H9 (cell line): ENCODE data around the gene NTF4. TPM values are rescaled to one million over a fixed set of nuclear protein-coding genes. Genes with fewer than 3 reads are reported as not detected.

Experiments used
- DNase-seq: peaks from one replicate; pipeline ENCODE4 v3.0.0-alpha.2; 2017
- H2AFZ ChIP-seq: one replicate; pipeline ENCODE4 v1.6.1; 2013; ENCODE audit warnings: mild to moderate bottlenecking, low read length, control low read depth, moderate library complexity
- H2AK5ac ChIP-seq: 2 replicates; pipeline ENCODE4 v1.6.1; 2013; ENCODE audit warnings: low read length, control low read depth, mixed read lengths; ENCODE audit not compliant: insufficient read length
- H2BK120ac ChIP-seq: one replicate; pipeline ENCODE4 v1.6.1; 2013; ENCODE audit warnings: low read depth, mild to moderate bottlenecking, low read length, control low read depth, inconsistent platforms; ENCODE audit not compliant: poor library complexity, severe bottlenecking
- H2BK12ac ChIP-seq: 2 replicates; pipeline ENCODE4 v1.6.1; 2013; ENCODE audit warnings: low read length, control low read depth, mixed read lengths, low read depth; ENCODE audit not compliant: insufficient read length
- H2BK15ac ChIP-seq: 2 replicates; pipeline ENCODE4 v1.6.1; 2013; ENCODE audit warnings: low read depth, low read length, control low read depth
- H2BK20ac ChIP-seq: one replicate; pipeline ENCODE4 v1.6.1; 2013; ENCODE audit warnings: low read depth, mild to moderate bottlenecking, low read length, control low read depth, inconsistent platforms; ENCODE audit not compliant: poor library complexity, severe bottlenecking
- H2BK5ac ChIP-seq: 2 replicates; pipeline ENCODE4 v1.6.1; 2013; ENCODE audit warnings: low read length, control low read depth, mixed read lengths; ENCODE audit not compliant: insufficient read length
- H3K14ac ChIP-seq: 2 replicates; pipeline ENCODE4 v1.6.1; 2013; ENCODE audit warnings: low read length, control low read depth; ENCODE audit not compliant: insufficient read depth
- H3K18ac ChIP-seq: 2 replicates; pipeline ENCODE4 v1.6.1; 2013; ENCODE audit warnings: low read depth, mild to moderate bottlenecking, mixed read lengths, low read length, control low read depth; ENCODE audit not compliant: insufficient read length
- H3K23ac ChIP-seq: 2 replicates; pipeline ENCODE4 v1.6.1; 2013; ENCODE audit warnings: low read length, control low read depth, mixed read lengths, low read depth; ENCODE audit not compliant: insufficient read length
- H3K23me2 ChIP-seq: 2 replicates; pipeline ENCODE4 v1.6.1; 2013; ENCODE audit warnings: low read depth, mild to moderate bottlenecking, mixed read lengths, low read length, control low read depth; ENCODE audit not compliant: insufficient read length, poor library complexity, severe bottlenecking
- H3K27ac ChIP-seq: 2 replicates; pipeline ENCODE4 v1.5.1; 2013; ENCODE audit warnings: low read length, control low read depth, mixed read lengths, low read depth; ENCODE audit not compliant: insufficient read length
- H3K27me3 ChIP-seq: 2 replicates; pipeline ENCODE4 v1.6.1; 2013; ENCODE audit warnings: low read length, control low read depth, inconsistent platforms; ENCODE audit not compliant: insufficient read depth
- H3K4ac ChIP-seq: 2 replicates; pipeline ENCODE4 v1.6.1; 2013; ENCODE audit warnings: low read depth, mild to moderate bottlenecking, control low read depth, inconsistent platforms, low read length, moderate library complexity
- H3K4me1 ChIP-seq: 2 replicates; pipeline ENCODE4 v1.6.1; 2013; ENCODE audit warnings: low read length, control low read depth, inconsistent platforms; ENCODE audit not compliant: insufficient read depth
- H3K4me2 ChIP-seq: 2 replicates; pipeline ENCODE4 v1.6.1; 2013; ENCODE audit warnings: low read length, control low read depth, mixed read lengths; ENCODE audit not compliant: insufficient read length, insufficient read depth
- H3K56ac ChIP-seq: 2 replicates; pipeline ENCODE4 v1.6.1; 2013; ENCODE audit warnings: low read depth, mild to moderate bottlenecking, mixed read lengths, low read length, control low read depth; ENCODE audit not compliant: insufficient read length
- H3K79me1 ChIP-seq: 2 replicates; pipeline ENCODE4 v1.6.1; 2013; ENCODE audit warnings: low read depth, mild to moderate bottlenecking, moderate library complexity, low read length, control low read depth, inconsistent platforms; ENCODE audit not compliant: insufficient read depth, poor library complexity, severe bottlenecking
- H3K79me2 ChIP-seq: 2 replicates; pipeline ENCODE4 v1.6.1; 2013; ENCODE audit warnings: low read length, control low read depth, inconsistent platforms; ENCODE audit not compliant: insufficient read depth
- H3K9ac ChIP-seq: 2 replicates; pipeline ENCODE4 v1.6.1; 2013; ENCODE audit warnings: low read length, control low read depth, mixed read lengths; ENCODE audit not compliant: insufficient read length; ENCODE audit errors: extremely low read depth
- H3K9me3 ChIP-seq: one replicate; pipeline ENCODE4 v1.6.1; 2013; ENCODE audit warnings: low read depth, low read length, inconsistent platforms; ENCODE audit not compliant: control insufficient read depth
- H3T11ph ChIP-seq: one replicate; pipeline ENCODE4 v1.6.1; 2013; ENCODE audit warnings: mild to moderate bottlenecking, low read length, control low read depth, inconsistent platforms
- H4K20me1 ChIP-seq: one replicate; pipeline ENCODE4 v1.6.1; 2013; ENCODE audit not compliant: control insufficient read depth, insufficient read length, insufficient read depth
- H4K5ac ChIP-seq: 2 replicates; pipeline ENCODE4 v1.6.1; 2013; ENCODE audit warnings: low read depth, mild to moderate bottlenecking, mixed read lengths, low read length, control low read depth; ENCODE audit not compliant: insufficient read length
- H4K8ac ChIP-seq: replicated peaks from 2 replicates; pipeline ENCODE4 v1.6.1; 2013; ENCODE audit warnings: low read length, control low read depth, mixed read lengths, low read depth; ENCODE audit not compliant: insufficient read length
- H4K91ac ChIP-seq: 2 replicates; pipeline ENCODE4 v1.6.1; 2013; ENCODE audit warnings: low read depth, mild to moderate bottlenecking, moderate library complexity, mixed read lengths, low read length, control low read depth; ENCODE audit not compliant: insufficient read length
- H3K27ac Mint-ChIP-seq, 3 experiments: 2 replicates in 2 of 3; 3 replicates in 1 of 3; pipeline ENCODE4 v1.8.0; 2020 to 2021; ENCODE audit warnings: mixed read lengths in 3 of 3, mild to moderate bottlenecking in 1 of 3, moderate library complexity in 1 of 3
- H3K27me3 Mint-ChIP-seq: 2 replicates; pipeline ENCODE4 v1.8.0; 2021; ENCODE audit warnings: low read depth, mild to moderate bottlenecking, moderate library complexity, mixed read lengths
- H3K36me3 Mint-ChIP-seq, 3 experiments: 2 replicates in 2 of 3; 3 replicates in 1 of 3; pipeline ENCODE4 v1.8.0; 2020 to 2021; ENCODE audit warnings: low read depth in 3 of 3, mixed read lengths in 3 of 3; ENCODE audit not compliant: insufficient read depth in 1 of 3
- H3K4me1 Mint-ChIP-seq, 2 experiments: 2 replicates each; pipeline ENCODE4 v1.8.0; 2020; ENCODE audit warnings: mixed read lengths in 2 of 2
- H3K4me3 Mint-ChIP-seq, 2 experiments: 2 replicates in 1 of 2; 3 replicates in 1 of 2; pipeline ENCODE4 v1.8.0; 2020 to 2021; ENCODE audit warnings: mild to moderate bottlenecking in 2 of 2, mixed read lengths in 2 of 2, moderate library complexity in 1 of 2
- H3K9me3 Mint-ChIP-seq, 2 experiments: 2 replicates in 1 of 2; 3 replicates in 1 of 2; pipeline ENCODE4 v1.8.0; 2020; ENCODE audit warnings: mild to moderate bottlenecking in 2 of 2, mixed read lengths in 2 of 2, moderate library complexity in 1 of 2
- WGBS: extraction: QIAGEN DNeasy Blood & Tissue Kit; methylation state at CpG from one replicate; pipeline ENCODE4 v1.1.7; 2013; ENCODE audit warnings: missing lambda C conversion rate, low lambda C conversion rate, mixed read lengths; ENCODE audit not compliant: insufficient read length; ENCODE audit errors: extremely low coverage; 5-methylcytosine and 5-hydroxymethylcytosine counted together
- total RNA-seq: library from RNA; stranded (reverse); gene quantifications from 2 replicates; pipeline ENCODE4 v1.2.1, GENCODE V29; 2021
- TF ChIP-seq, protein P1 (sequence below): fragments of 200-600 bp; sonication (generic); conservative IDR thresholded peaks from 3 replicates; pipeline ENCODE4 v1.8.0; 2021; ENCODE audit warnings: antibody characterized with exemption, mild to moderate bottlenecking

NTF4 gene
- total RNA-seq, 1 experiment from 2014 or later: 2.1 TPM

DNA sequence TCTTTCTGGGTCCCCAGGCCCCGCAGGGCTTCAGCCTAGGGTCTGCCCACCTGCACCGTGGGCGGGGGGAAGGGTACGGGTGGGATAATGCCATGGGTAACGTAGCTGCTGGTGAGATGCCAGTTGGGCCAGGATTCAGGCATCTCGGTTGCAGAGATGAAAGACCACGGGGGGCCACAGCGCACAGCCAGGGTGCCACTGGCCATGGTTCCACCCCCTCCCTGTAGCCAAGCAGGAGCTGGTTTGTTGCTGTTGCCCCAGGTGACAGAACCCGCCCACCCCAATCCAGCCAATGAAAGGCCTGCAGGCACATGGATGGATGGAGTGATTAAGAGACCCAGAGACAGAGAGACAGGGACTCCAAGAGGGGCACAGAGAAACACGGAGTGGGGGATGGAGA, 6.1 kb downstream of the NTF4 start:
- Histone ChIP-seq H3K18ac (no peak overlapping the region), H3K79me1 (no peaks in the 10 kb centered on the region), H3K79me2 (no peaks in the 10 kb centered on the region), H3K14ac (no peak overlapping the region), H2AFZ (no peak overlapping the region), H2BK20ac (no peak overlapping the region), H2BK15ac (no peak overlapping the region), H3K27me3 (peaks cover 15% of the 10 kb centered on the region; the same call in 1 of the 2 replicates), H4K8ac (no peak overlapping the region), H3K4me1 (no peaks in the 10 kb centered on the region), H2BK12ac (no peak overlapping the region), H2BK5ac (no peak overlapping the region), H3K23me2 (peaks cover 10% of the 10 kb centered on the region), H3K23ac (no peak overlapping the region), H2AK5ac (no peak overlapping the region), H3K9me3 (no peaks in the 10 kb centered on the region), H3K27ac (no peak overlapping the region), H3K56ac (no peak overlapping the region), H4K91ac (no peak overlapping the region), H4K5ac (no peak overlapping the region), H4K20me1 (no peaks in the 10 kb centered on the region), H3T11ph (no peak overlapping the region), H2BK120ac (no peak overlapping the region), H3K9ac (no peak overlapping the region), H3K4me2 (no peak overlapping the region), H3K4ac (no peak overlapping the region)
- H3K27ac Mint-ChIP-seq: no peak overlapping the region
- peaks cover 0 to 2% of the 10 kb centered on the region in 2 experiments; a peak in 1 of 5 replicates for H3K9me3 Mint-ChIP-seq
- DNase-seq: peak; percentile 62
- peaks cover 83% of the 10 kb centered on the region for H3K27me3 Mint-ChIP-seq
- H3K36me3 Mint-ChIP-seq: no peaks in the 10 kb centered on the region; a peak in 1 of 7 replicates
- TF ChIP-seq, protein P1, sequence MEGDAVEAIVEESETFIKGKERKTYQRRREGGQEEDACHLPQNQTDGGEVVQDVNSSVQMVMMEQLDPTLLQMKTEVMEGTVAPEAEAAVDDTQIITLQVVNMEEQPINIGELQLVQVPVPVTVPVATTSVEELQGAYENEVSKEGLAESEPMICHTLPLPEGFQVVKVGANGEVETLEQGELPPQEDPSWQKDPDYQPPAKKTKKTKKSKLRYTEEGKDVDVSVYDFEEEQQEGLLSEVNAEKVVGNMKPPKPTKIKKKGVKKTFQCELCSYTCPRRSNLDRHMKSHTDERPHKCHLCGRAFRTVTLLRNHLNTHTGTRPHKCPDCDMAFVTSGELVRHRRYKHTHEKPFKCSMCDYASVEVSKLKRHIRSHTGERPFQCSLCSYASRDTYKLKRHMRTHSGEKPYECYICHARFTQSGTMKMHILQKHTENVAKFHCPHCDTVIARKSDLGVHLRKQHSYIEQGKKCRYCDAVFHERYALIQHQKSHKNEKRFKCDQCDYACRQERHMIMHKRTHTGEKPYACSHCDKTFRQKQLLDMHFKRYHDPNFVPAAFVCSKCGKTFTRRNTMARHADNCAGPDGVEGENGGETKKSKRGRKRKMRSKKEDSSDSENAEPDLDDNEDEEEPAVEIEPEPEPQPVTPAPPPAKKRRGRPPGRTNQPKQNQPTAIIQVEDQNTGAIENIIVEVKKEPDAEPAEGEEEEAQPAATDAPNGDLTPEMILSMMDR: no peak
- no peak overlapping the region for H3K4me3 Mint-ChIP-seq
- no CpG with 5 or more reads among the region's 10 CpGs for WGBS
- H3K4me1 Mint-ChIP-seq: peaks cover 22 to 31% of the 10 kb centered on the region in 2 experiments
